SU-DHL-6 (cell line): ENCODE measurements around the gene C1QTNF1.

Experiments used
- H2AFZ ChIP-seq: fragments of 200-600 bp; sonication (generic); 2 replicates; pipeline ENCODE4 v1.6.1; 2014; ENCODE audit warnings: low read depth, mild to moderate bottlenecking, moderate library complexity, mixed read lengths, antibody characterized with exemption, low read length; ENCODE audit not compliant: severe bottlenecking
- H3F3A ChIP-seq: fragments of 200-600 bp; shearing (Covaris generic); 2 replicates; pipeline ENCODE4 v1.6.0; 2016; ENCODE audit warnings: antibody characterized with exemption, mild to moderate bottlenecking; ENCODE audit not compliant: insufficient read depth
- H3K27ac ChIP-seq: fragments of 200-600 bp; sonication (generic); 2 replicates; pipeline ENCODE4 v1.5.1; 2016; ENCODE audit warnings: low read depth, mild to moderate bottlenecking, low read length, moderate library complexity, mixed read lengths
- H3K27me3 ChIP-seq: fragments of 200-600 bp; sonication (generic), shearing (Covaris generic); 2 replicates; pipeline ENCODE4 v1.6.0; 2014; ENCODE audit warnings: mild to moderate bottlenecking, low read length
- H3K36me3 ChIP-seq: fragments of 200-600 bp; sonication (generic); 2 replicates; pipeline ENCODE4 v1.6.1; 2014; ENCODE audit warnings: mild to moderate bottlenecking, low read length, mixed read lengths
- H3K4me2 ChIP-seq: fragments of 300-600, 200-600 bp; shearing (Covaris generic), sonication (generic); 2 replicates; pipeline ENCODE4 v1.6.0; 2014; ENCODE audit warnings: low read length, low read depth, mild to moderate bottlenecking; ENCODE audit not compliant: poor library complexity, severe bottlenecking
- H3K4me3 ChIP-seq: fragments of 200-600 bp; sonication (generic); 2 replicates; pipeline ENCODE4 v1.5.1; 2014; ENCODE audit warnings: antibody characterized with exemption, low read length, mild to moderate bottlenecking, mixed read lengths; ENCODE audit not compliant: insufficient read depth, poor library complexity, severe bottlenecking
- H3K79me2 ChIP-seq: fragments of 200-600 bp; sonication (generic); 2 replicates; pipeline ENCODE4 v1.6.1; 2014; ENCODE audit warnings: mild to moderate bottlenecking, low read length, moderate library complexity; ENCODE audit not compliant: insufficient read depth
- H3K9ac ChIP-seq: fragments of 200-600 bp; sonication (generic); 2 replicates; pipeline ENCODE4 v1.7.0; 2014; ENCODE audit warnings: mild to moderate bottlenecking, low read length
- H3K9me2 ChIP-seq: fragments of 200-600 bp; sonication (generic); replicated peaks from 2 replicates; pipeline ENCODE4 v1.6.1; 2014; ENCODE audit warnings: low read length; ENCODE audit not compliant: insufficient read depth
- H3K9me3 ChIP-seq: fragments of 200-600 bp; sonication (generic); 2 replicates; pipeline ENCODE4 v1.6.1; 2014; ENCODE audit warnings: low read length, mixed read lengths; ENCODE audit not compliant: insufficient read depth
- H4K20me1 ChIP-seq: fragments of 200-600 bp; sonication (generic); 2 replicates; pipeline ENCODE4 v1.6.1; 2014; ENCODE audit warnings: low read depth, mild to moderate bottlenecking, antibody characterized with exemption, low read length, moderate library complexity, mixed read lengths
- EZH2phosphoT487 ChIP-seq: fragments of 200-600 bp; sonication (generic), shearing (Covaris generic); conservative IDR thresholded peaks from 2 replicates; pipeline ENCODE4 v1.6.1; 2018; ENCODE audit warnings: mild to moderate bottlenecking, antibody characterized with exemption, low read length, moderate library complexity, mixed read lengths
- TF ChIP-seq, protein P1 (sequence below): fragments of 200-600 bp; sonication (generic); IDR thresholded peaks from one replicate; pipeline ENCODE4 v1.5.1; 2017; ENCODE audit warnings: antibody characterized with exemption, mild to moderate bottlenecking, low read length, moderate library complexity; ENCODE audit not compliant: insufficient read depth, poor library complexity, severe bottlenecking

The C1QTNF1 gene

DNA sequence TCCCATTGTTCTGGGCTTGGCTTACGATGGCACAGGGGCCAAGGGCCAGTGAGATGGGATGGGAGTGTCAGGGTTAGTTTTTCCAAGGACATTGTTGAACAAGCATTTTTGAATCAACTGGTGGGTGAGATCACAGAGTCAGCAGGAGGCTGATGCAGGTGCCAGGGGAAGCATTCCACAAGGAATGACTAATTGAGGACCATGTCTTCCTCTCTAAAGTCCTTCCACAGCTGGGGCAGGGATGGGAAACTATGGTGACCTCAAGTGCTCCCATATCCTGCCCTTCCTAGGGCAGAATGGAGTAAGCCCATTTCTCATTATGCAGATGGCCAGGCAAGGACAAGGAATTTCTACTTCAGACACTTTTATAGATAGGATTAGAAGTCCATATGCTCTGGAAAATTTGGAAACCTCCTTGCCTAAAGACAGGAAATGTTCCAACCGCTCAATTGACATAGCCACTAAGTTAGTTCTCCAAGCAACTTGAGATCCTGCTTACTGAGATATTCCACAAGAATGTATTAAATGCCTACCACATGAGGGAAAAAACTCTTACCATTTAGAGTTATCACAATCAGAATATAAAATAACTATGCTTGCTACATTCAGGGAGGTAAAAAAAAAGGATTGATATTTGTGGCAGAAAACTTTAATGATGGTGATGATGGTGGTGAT lies 29.4 kb downstream of the C1QTNF1 start:
- Histone ChIP-seq H3K36me3 (no peaks in the 10 kb centered on the region), H3K79me2 (no peaks in the 10 kb centered on the region), H3K4me3 (no peak overlapping the region), H3K27ac (no peak overlapping the region), H2AFZ (no peak overlapping the region), H3K4me2 (no peak overlapping the region), H3K9ac (no peak overlapping the region), H3K27me3 (no peaks in the 10 kb centered on the region; the same call in 1 of the 2 replicates), H3K9me3 (no peaks in the 10 kb centered on the region), H4K20me1 (no peaks in the 10 kb centered on the region), H3F3A (no peaks in the 10 kb centered on the region), H3K9me2 (no peaks in the 10 kb centered on the region)
- no peak for TF ChIP-seq EZH2phosphoT487
- TF ChIP-seq, protein P1, sequence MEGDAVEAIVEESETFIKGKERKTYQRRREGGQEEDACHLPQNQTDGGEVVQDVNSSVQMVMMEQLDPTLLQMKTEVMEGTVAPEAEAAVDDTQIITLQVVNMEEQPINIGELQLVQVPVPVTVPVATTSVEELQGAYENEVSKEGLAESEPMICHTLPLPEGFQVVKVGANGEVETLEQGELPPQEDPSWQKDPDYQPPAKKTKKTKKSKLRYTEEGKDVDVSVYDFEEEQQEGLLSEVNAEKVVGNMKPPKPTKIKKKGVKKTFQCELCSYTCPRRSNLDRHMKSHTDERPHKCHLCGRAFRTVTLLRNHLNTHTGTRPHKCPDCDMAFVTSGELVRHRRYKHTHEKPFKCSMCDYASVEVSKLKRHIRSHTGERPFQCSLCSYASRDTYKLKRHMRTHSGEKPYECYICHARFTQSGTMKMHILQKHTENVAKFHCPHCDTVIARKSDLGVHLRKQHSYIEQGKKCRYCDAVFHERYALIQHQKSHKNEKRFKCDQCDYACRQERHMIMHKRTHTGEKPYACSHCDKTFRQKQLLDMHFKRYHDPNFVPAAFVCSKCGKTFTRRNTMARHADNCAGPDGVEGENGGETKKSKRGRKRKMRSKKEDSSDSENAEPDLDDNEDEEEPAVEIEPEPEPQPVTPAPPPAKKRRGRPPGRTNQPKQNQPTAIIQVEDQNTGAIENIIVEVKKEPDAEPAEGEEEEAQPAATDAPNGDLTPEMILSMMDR = no peak

DNA sequence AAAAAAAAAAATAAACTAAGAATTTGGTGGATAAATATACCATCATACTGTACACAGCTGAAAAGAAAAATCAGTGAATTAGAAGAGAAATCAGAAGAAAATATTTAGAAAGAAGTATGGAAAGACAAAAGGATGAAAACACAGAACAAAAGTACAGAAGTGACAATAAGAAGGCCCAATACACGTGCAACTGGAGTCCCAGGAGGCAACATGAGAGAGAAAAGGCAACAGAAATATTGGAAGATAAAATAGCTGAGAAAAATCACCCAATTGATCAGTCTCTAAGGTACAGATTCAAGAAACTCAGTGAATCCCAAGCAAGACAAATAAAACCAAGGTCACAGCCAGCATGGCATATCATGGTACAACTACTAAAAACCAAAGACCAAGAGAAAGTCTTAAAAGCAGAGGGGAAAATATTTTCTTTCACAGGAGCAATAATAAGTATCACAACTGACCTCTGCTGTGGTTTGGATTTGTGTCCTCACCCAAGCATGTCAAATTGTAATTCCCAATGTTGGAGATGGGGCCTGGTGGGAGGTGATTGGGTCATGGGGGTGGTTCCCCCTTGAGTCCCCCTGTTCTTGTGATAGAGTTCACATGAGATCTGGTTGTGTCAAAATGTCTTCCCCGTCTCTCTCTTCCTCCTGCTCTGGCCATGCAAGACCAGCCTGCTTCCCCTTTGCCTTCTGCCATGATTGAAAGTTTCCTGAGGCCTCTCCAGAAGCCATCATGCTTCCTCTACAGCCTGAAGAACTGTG lies 30.4 kb downstream of the C1QTNF1 start:
- Histone ChIP-seq H4K20me1 (no peaks in the 10 kb centered on the region), H3K27ac (no peak overlapping the region)

DNA sequence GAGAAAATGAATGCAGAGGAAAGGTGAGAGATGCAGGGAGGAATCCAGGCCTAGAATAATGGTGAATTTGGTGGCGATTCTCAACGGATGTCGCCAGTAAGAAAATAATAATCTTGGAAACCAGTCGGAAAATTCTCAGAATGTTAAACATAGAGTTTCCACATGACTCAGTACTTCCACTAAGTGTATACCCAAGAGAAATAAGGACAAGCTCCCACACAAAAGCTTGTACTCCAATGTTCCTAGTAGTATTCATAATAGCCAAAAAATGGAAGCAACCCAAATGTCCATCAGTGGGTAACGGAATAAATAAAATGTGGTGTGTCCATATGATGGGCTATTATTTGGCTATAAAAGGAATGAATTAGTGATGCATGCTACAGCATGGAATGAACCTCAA lies 31.2 kb downstream of the C1QTNF1 start:
- no peaks in the 10 kb centered on the region for H4K20me1 ChIP-seq
- H3F3A ChIP-seq = no peaks in the 10 kb centered on the region
- H3K9ac ChIP-seq = no peak overlapping the region
- H2AFZ ChIP-seq = no peak overlapping the region
- no peaks in the 10 kb centered on the region for H3K9me3 ChIP-seq
- no peaks in the 10 kb centered on the region; the same call in 1 of the 2 replicates for H3K27me3 ChIP-seq
- no peak overlapping the region for H3K4me3 ChIP-seq
- H3K27ac ChIP-seq = no peak overlapping the region
- no peak for TF ChIP-seq EZH2phosphoT487
- TF ChIP-seq, protein P1 = no peak
- H3K9me2 ChIP-seq = no peaks in the 10 kb centered on the region
- H3K36me3 ChIP-seq = no peaks in the 10 kb centered on the region
- H3K4me2 ChIP-seq = no peak overlapping the region
- H3K79me2 ChIP-seq = no peaks in the 10 kb centered on the region

More for the DNA sequence above, 30.4 kb downstream of the C1QTNF1 start:
- no peaks in the 10 kb centered on the region for H3F3A ChIP-seq
- no peak overlapping the region for H2AFZ ChIP-seq
- H3K9me2 ChIP-seq = no peaks in the 10 kb centered on the region
- no peak overlapping the region for H3K4me2 ChIP-seq
- H3K9me3 ChIP-seq = no peaks in the 10 kb centered on the region
- no peak overlapping the region for H3K4me3 ChIP-seq
- no peaks in the 10 kb centered on the region for H3K36me3 ChIP-seq
- TF ChIP-seq EZH2phosphoT487 = no peak
- TF ChIP-seq, protein P1 = no peak
- H3K79me2 ChIP-seq = no peaks in the 10 kb centered on the region
- H3K27me3 ChIP-seq = no peaks in the 10 kb centered on the region; the same call in 1 of the 2 replicates
- no peak overlapping the region for H3K9ac ChIP-seq
